IgD-negative memory B cell (primary cell): ENCODE measurements around the gene ZFYVE1. TPM values are rescaled to one million over a fixed set of nuclear protein-coding genes. Genes with fewer than 3 reads are reported as not detected.
"Not testable (repeated sequence)": the region's sequence is repeated elsewhere in the genome, so short reads cannot be mapped to it uniquely, and the experiment has no call there.

Experiments
- H3K27ac Mint-ChIP-seq, 3 donors: one replicate each; pipeline ENCODE4 v1.8.0; 2020 to 2022; ENCODE audit warnings: mild to moderate bottlenecking in 3 of 3, mixed read lengths in 3 of 3, moderate library complexity in 1 of 3
- H3K27me3 Mint-ChIP-seq: one replicate; pipeline ENCODE4 v1.8.0; 2021; ENCODE audit warnings: mixed read lengths
- H3K36me3 Mint-ChIP-seq: one replicate; pipeline ENCODE4 v1.8.0; 2020; ENCODE audit warnings: mild to moderate bottlenecking, mixed read lengths
- H3K4me1 Mint-ChIP-seq, 3 donors: one replicate each; pipeline ENCODE4 v1.8.0; 2020 to 2022; ENCODE audit warnings: mixed read lengths in 3 of 3, mild to moderate bottlenecking in 1 of 3
- H3K4me3 Mint-ChIP-seq, 4 donors: one replicate each; pipeline ENCODE4 v1.8.0; 2020 to 2022; ENCODE audit warnings: mild to moderate bottlenecking in 4 of 4, mixed read lengths in 4 of 4, moderate library complexity in 3 of 4
- H3K9me3 Mint-ChIP-seq, 3 donors: one replicate each; pipeline ENCODE4 v1.8.0; 2020 to 2021; ENCODE audit warnings: mixed read lengths in 3 of 3, mild to moderate bottlenecking in 1 of 3
- polyA plus RNA-seq: library from polyadenylated mRNA; unstranded; fragments of 300-500 nt; fragmentation: Illumina TruSeq; gene quantifications from one replicate; pipeline ENCODE4 v1.2.3, GENCODE V29; 2021

The ZFYVE1 gene
- polyA plus RNA-seq, 1 donor from 2014 or later = 7.5 TPM

- not testable (repeated sequence) for H3K9me3 Mint-ChIP-seq, H3K36me3 Mint-ChIP-seq, H3K27me3 Mint-ChIP-seq, H3K27ac Mint-ChIP-seq, H3K4me3 Mint-ChIP-seq
- peaks cover 4 to 17% (median 14%) of the 10 kb centered on the region in 3 donors for H3K4me1 Mint-ChIP-seq
Observed at GRCh38 chr14:73016011-73016410, 10.9 kb downstream of the ZFYVE1 start.

- not testable (repeated sequence) for H3K9me3 Mint-ChIP-seq, H3K36me3 Mint-ChIP-seq, H3K27me3 Mint-ChIP-seq, H3K4me3 Mint-ChIP-seq, H3K27ac Mint-ChIP-seq
- H3K4me1 Mint-ChIP-seq = peaks cover 4 to 17% (median 14%) of the 10 kb centered on the region in 3 donors
Observed at GRCh38 chr14:73015552-73015951, 11.4 kb downstream of the ZFYVE1 start.

GRCh38 chr14:73014105-73014504, 12.8 kb downstream of the ZFYVE1 start:
- Mint-ChIP-seq H3K27ac (no peak overlapping the region), H3K9me3 (no peaks in the 10 kb centered on the region), H3K4me1 (peaks cover 4 to 17% (median 14%) of the 10 kb centered on the region in 3 donors), H3K4me3 (no peak overlapping the region), H3K27me3 (no peaks in the 10 kb centered on the region), H3K36me3 (peaks cover 4% of the 10 kb centered on the region)

GRCh38 chr14:73011189-73011588, 15.7 kb downstream of the ZFYVE1 start:
- H3K36me3 Mint-ChIP-seq = not testable (repeated sequence)

GRCh38 chr14:73008501-73008900, 18.4 kb downstream of the ZFYVE1 start:
- no peaks in the 10 kb centered on the region for H3K27me3 Mint-ChIP-seq
- H3K4me1 Mint-ChIP-seq = peaks cover 0 to 4% (median 4%) of the 10 kb centered on the region in 3 donors
- no peaks in the 10 kb centered on the region for H3K9me3 Mint-ChIP-seq
- H3K36me3 Mint-ChIP-seq = peaks cover 4% of the 10 kb centered on the region
- peak overlapping the region in 1 of 3 donors; percentile 57 for H3K27ac Mint-ChIP-seq
- no peak overlapping the region for H3K4me3 Mint-ChIP-seq

More at GRCh38 chr14:73011189-73011588, 15.7 kb downstream of the ZFYVE1 start:
- H3K27me3 Mint-ChIP-seq, H3K4me3 Mint-ChIP-seq, H3K4me1 Mint-ChIP-seq, H3K27ac Mint-ChIP-seq, H3K9me3 Mint-ChIP-seq: not testable (repeated sequence)

- H3K4me1 Mint-ChIP-seq = peaks cover 0 to 4% (median 3%) of the 10 kb centered on the region in 3 donors
- H3K36me3 Mint-ChIP-seq = peaks cover 7% of the 10 kb centered on the region
- H3K27ac Mint-ChIP-seq = no peak overlapping the region
- no peaks in the 10 kb centered on the region for H3K27me3 Mint-ChIP-seq
- no peak overlapping the region for H3K4me3 Mint-ChIP-seq
- no peaks in the 10 kb centered on the region for H3K9me3 Mint-ChIP-seq
Observed at GRCh38 chr14:73007835-73008234, 19.1 kb downstream of the ZFYVE1 start.

GRCh38 chr14:73004641-73005040, 22.3 kb downstream of the ZFYVE1 start:
- not testable (repeated sequence) for H3K27me3 Mint-ChIP-seq, H3K9me3 Mint-ChIP-seq, H3K27ac Mint-ChIP-seq, H3K36me3 Mint-ChIP-seq, H3K4me3 Mint-ChIP-seq, H3K4me1 Mint-ChIP-seq

- Mint-ChIP-seq H3K9me3 (no peaks in the 10 kb centered on the region), H3K36me3 (peaks cover 9% of the 10 kb centered on the region), H3K27me3 (no peaks in the 10 kb centered on the region), H3K27ac (no peak overlapping the region), H3K4me1 (peaks cover 0 to 9% (median 5%) of the 10 kb centered on the region in 3 donors), H3K4me3 (no peak overlapping the region)
Observed at GRCh38 chr14:73003681-73004080, 23.2 kb downstream of the ZFYVE1 start.

- no peak overlapping the region for H3K27ac Mint-ChIP-seq
- H3K9me3 Mint-ChIP-seq = no peaks in the 10 kb centered on the region
- H3K27me3 Mint-ChIP-seq = no peaks in the 10 kb centered on the region
- peaks cover 15% of the 10 kb centered on the region for H3K36me3 Mint-ChIP-seq
- peaks cover 0 to 7% (median 7%) of the 10 kb centered on the region in 3 donors for H3K4me1 Mint-ChIP-seq
- no peak overlapping the region for H3K4me3 Mint-ChIP-seq
Observed at GRCh38 chr14:73000073-73000472, 26.8 kb downstream of the ZFYVE1 start.

- no peak overlapping the region for H3K4me3 Mint-ChIP-seq
- H3K9me3 Mint-ChIP-seq = no peaks in the 10 kb centered on the region
- no peaks in the 10 kb centered on the region for H3K27me3 Mint-ChIP-seq
- H3K4me1 Mint-ChIP-seq = peaks cover 0 to 7% (median 7%) of the 10 kb centered on the region in 3 donors
- H3K27ac Mint-ChIP-seq = no peak overlapping the region
- peaks cover 19% of the 10 kb centered on the region for H3K36me3 Mint-ChIP-seq
Observed at GRCh38 chr14:72999316-72999715, 27.6 kb downstream of the ZFYVE1 start.

GRCh38 chr14:72998252-72998903, 28.5 kb downstream of the ZFYVE1 start:
- Mint-ChIP-seq H3K27ac (no peak overlapping the region), H3K4me1 (peaks cover 0 to 5% (median 5%) of the 10 kb centered on the region in 3 donors), H3K36me3 (peaks cover 13% of the 10 kb centered on the region), H3K4me3 (no peak overlapping the region), H3K9me3 (no peaks in the 10 kb centered on the region), H3K27me3 (no peaks in the 10 kb centered on the region)

GRCh38 chr14:72996916-72997315, 30.0 kb downstream of the ZFYVE1 start:
- Mint-ChIP-seq H3K36me3 (peaks cover 13% of the 10 kb centered on the region), H3K27ac (no peak overlapping the region), H3K27me3 (no peaks in the 10 kb centered on the region)

GRCh38 chr14:72990171-72990570, 36.7 kb downstream of the ZFYVE1 start:
- H3K36me3 Mint-ChIP-seq = peaks cover 11% of the 10 kb centered on the region
- H3K27ac Mint-ChIP-seq = no peak overlapping the region

More at GRCh38 chr14:72996916-72997315, 30.0 kb downstream of the ZFYVE1 start:
- Mint-ChIP-seq H3K4me3 (no peak overlapping the region), H3K9me3 (no peaks in the 10 kb centered on the region), H3K4me1 (peaks cover 0 to 3% (median 1%) of the 10 kb centered on the region in 3 donors)

GRCh38 chr14:72986857-72987256, 40.0 kb downstream of the ZFYVE1 start:
- H3K27ac Mint-ChIP-seq = no peak overlapping the region
- H3K4me3 Mint-ChIP-seq = no peak overlapping the region
- H3K36me3 Mint-ChIP-seq = peaks cover 9% of the 10 kb centered on the region
- H3K4me1 Mint-ChIP-seq = peaks cover 0 to 2% (median 0%) of the 10 kb centered on the region in 3 donors
- H3K9me3 Mint-ChIP-seq = peaks cover 0 to 2% (median 0%) of the 10 kb centered on the region in 3 donors
- H3K27me3 Mint-ChIP-seq = no peaks in the 10 kb centered on the region

More at GRCh38 chr14:72990171-72990570, 36.7 kb downstream of the ZFYVE1 start:
- H3K9me3 Mint-ChIP-seq = no peaks in the 10 kb centered on the region
- no peak overlapping the region for H3K4me3 Mint-ChIP-seq
- peaks cover 0 to 2% (median 0%) of the 10 kb centered on the region in 3 donors for H3K4me1 Mint-ChIP-seq
- H3K27me3 Mint-ChIP-seq = no peaks in the 10 kb centered on the region

- H3K36me3 Mint-ChIP-seq = peaks cover 12% of the 10 kb centered on the region
- H3K27ac Mint-ChIP-seq = no peak overlapping the region
- no peak overlapping the region for H3K4me3 Mint-ChIP-seq
- H3K9me3 Mint-ChIP-seq = peaks cover 0 to 2% (median 0%) of the 10 kb centered on the region in 3 donors
- no peaks in the 10 kb centered on the region for H3K27me3 Mint-ChIP-seq
- peaks cover 0 to 2% (median 0%) of the 10 kb centered on the region in 3 donors for H3K4me1 Mint-ChIP-seq
Observed at GRCh38 chr14:72986214-72986613, 40.7 kb downstream of the ZFYVE1 start.

- Mint-ChIP-seq H3K4me1 (no peaks in the 10 kb centered on the region), H3K9me3 (peaks cover 0 to 2% (median 0%) of the 10 kb centered on the region in 3 donors), H3K27ac (no peak overlapping the region), H3K27me3 (no peaks in the 10 kb centered on the region), H3K36me3 (peaks cover 12% of the 10 kb centered on the region), H3K4me3 (no peak overlapping the region)
Observed at GRCh38 chr14:72982146-72982708, 44.7 kb downstream of the ZFYVE1 start.
